Measurements from ENCODE around the gene RAB25. TPM values are rescaled to one million over a fixed set of nuclear protein-coding genes. Genes with fewer than 3 reads are reported as not detected.

RAB25 gene
- total RNA-seq, 1 donor from 2014 or later, result 1.7 TPM

DNA sequence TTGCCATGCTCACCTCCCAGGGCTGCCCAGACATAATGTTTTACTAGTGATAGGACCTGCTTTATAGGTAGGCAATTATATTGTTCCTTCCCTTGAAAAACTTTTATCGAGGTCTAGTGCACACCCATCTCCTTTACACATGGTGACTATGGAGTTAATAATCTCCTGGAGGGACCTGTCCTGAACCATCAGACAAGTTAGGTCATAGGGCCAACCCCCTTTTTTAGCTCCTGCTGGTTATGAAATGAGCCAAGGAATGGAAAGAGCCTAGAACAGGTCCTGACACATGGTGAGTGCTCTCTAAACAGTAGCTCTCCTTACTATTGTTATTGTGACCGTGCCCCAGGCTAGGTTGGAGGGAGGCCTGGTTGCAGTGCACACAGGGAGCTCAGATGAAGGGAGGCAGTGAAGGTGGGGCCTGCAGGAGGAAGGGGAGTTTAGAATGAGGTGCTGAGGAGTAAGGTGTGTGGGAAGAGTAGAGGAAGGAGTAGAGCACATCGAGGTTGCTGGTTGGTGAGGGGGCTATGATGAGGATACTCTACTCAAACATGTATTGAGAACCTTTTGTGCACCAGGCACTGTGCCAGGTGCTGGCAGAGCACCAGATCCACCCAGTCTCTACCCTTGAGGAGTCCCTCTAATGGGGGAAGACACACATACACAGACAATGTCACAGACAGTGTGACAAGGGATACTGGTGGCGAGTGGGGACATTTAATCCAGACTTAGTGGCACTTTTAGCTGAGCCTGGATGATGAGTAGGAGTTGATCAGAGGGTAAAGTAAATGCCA is 39.4 kb downstream of the RAB25 start:
- DNase-seq (ENCODE audit: low spot score) (no peak), ATAC-seq (no peak)

DNA sequence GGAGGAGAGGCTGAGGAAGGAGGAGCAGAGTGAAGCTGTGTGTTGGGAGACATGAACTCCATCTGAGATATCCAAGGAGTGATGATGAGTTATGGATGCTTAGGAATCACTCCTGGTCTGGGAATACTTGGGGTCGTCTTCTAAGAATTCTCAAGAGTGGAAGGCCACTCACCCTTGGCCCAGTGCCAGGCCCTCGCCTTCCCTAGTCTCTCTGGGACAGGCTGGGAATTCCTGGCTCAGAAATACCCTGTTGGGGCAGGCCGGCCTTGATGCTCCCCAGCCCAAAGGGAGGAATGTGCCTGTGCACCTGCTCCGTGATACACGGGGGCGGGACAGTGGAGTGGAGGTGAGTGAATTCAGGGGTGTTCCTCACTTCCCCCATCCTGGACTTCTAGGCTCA is 40.9 kb downstream of the RAB25 start:
- ATAC-seq, result no peak
- no peak for DNase-seq (ENCODE audit: low spot score)

GRCh38 chr1:156102633-156103511 is 41.9 kb downstream of the RAB25 start:
- no peak for ATAC-seq

GRCh38 chr1:156103521-156103947 is 42.6 kb downstream of the RAB25 start:
- ATAC-seq (no peak), DNase-seq (ENCODE audit: low spot score) (no peak)

More at GRCh38 chr1:156102633-156103511, 41.9 kb downstream of the RAB25 start:
- DNase-seq (ENCODE audit: low spot score), result no peak

DNA sequence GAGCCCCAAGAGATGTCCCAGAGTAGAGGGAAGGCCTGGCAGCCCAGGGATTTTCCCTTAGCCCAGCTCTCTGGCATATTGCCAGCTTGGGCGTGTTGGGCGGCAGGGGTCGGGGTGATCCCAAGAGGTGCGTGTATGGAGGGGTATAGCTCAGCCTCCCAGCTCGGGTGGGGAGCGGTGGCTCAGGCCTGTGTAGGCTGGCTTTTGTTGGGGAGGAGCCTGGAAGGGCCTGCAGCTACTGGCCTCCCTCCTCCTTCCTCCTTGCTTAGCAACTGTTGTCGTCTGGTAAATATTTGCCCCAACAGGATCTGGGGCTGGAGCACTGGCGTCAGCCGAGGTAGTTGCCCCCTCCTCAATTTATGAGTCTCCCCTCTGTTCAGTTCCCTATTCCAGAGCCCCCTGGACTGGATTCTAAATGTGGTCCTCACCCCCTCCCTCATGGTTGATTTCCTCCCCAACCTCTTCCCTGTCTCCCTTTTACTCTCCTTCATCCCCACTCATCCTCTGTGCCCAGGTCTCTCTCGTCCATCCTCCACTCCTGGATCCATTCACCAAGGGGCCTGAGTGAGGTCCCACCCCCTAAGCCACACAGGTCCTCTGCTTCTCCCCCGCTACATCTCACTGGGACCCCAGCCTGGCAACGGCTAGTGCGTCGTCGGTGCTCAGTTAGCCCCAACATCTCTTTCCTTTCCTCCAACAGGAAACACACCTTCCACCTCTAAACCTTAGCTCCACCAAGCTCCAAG is 43.3 kb downstream of the RAB25 start:
- DNase-seq (ENCODE audit: low spot score) (no peak), ATAC-seq (no peak)

DNA sequence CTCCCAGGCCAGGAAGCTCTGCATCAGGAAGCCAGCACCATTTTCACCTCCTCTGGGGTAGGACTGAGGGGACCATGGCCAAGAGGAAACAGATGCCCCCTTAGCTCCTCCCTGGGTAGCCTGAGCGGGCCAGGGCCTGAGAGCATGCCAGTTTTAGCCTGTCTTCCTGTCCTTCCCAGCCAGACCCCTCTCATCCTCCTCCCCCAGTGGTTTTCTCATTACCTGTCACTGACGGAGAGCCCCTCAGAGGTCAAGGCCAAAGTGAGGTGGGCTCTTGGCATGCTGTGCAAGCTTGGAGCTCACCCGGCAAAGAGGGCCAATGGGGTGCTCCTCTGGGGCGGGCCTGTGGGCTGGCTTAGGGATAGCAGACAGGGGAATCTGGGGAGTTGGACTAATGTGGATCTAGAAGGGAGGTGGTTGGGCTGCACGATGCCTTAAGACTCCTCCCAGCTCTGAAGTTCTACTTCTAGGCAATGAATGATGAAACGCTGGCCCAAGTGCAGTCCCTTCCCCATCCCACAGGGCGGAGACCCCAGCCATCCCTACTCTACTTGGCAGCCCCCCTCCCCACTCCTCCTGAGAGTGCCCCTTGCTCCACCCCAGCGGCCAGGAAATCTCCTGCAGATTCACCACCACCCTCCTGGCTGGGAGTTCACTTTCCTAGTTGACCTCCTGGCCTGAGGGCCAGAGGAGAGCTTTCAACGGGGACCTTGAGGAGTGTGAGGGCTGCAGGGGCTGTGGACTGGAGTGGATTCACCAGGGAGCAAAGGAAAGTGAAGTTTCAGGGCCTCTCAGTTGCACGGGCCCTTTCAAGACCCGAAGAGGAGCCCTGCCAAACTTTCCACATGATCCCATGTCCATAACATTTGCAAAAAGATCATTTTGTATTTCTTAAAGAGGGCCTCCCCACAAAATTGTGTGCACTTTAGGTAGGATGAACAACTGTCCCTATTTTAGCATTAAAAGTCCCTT is 44.2 kb downstream of the RAB25 start:
- no peak for ATAC-seq
- no peak for DNase-seq (ENCODE audit: low spot score)

DNA sequence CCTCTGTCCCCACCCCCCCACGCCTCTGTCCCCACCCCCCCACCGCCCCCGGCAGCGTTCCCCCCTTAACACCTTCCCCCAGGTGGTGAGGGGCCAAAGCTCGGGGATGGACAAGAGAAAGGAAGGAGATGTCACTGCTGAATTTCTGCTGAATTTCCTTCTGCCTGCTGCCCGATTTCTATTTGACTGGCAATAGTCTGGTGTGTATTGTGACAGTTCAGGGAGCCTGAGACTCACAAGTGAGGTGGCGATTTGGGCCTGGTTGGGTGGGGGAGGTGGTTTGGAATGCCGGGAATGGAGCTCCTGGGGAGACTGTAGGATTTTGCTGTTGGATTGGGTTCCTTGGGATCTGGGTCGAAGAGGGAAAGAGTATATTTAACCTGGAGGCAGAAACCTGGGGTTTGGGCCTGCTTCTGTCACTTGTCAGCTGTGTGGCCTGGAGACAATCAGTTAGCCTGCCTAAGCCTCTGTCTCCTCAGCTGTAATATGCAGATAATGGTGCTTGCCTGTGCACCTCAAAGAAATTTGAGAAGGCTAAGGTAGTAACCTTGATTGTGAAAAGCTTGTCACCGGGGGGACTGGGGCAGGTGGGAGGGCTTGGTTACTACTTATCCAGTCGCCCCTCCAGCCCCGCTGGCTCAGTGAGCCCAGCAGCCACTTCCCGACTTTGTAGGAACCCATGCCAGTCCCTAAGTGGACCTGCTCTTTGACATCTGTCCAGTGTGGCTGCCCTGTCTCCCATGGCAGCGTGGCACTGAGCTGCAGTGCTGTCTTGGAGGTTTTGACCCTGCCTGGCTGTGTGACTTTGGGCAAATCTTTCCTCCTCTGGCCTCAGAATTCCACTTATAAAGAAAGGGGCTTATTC is 45.9 kb downstream of the RAB25 start:
- DNase-seq (ENCODE audit: low spot score) (no peak), ATAC-seq (peak; percentile 54)

GRCh38 chr1:156108057-156108456 is 47.1 kb downstream of the RAB25 start:
- DNase-seq (ENCODE audit: low spot score), result no peak
- ATAC-seq, result no peak

DNA sequence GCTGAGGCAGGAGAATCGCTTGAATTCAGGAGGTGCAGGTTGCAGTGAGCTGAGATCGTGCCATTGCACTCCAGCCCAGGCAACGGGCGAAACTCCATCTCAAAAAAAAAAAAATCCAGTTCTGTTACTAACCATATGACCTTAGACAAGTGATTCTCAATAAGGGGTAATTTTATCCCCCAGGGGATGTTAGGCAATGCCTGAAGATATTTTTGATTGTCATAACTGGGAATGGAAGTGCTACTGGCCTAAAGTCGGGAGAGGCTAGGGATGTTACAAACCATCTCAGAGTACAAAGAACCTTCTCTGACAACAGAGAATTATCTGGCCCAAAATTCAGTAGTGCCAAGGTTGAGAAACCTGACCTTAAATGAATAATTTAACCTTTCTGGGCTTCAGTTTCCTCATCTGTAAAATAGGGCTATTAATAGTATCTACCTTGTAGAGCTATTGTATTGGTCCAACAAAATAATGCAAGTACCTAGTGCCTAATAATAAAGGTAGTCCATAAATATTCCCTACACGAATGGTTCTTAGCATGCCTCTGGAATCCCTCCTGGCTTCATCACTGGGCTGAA is 47.8 kb downstream of the RAB25 start:
- ATAC-seq (no peak), DNase-seq (ENCODE audit: low spot score) (no peak)

DNA sequence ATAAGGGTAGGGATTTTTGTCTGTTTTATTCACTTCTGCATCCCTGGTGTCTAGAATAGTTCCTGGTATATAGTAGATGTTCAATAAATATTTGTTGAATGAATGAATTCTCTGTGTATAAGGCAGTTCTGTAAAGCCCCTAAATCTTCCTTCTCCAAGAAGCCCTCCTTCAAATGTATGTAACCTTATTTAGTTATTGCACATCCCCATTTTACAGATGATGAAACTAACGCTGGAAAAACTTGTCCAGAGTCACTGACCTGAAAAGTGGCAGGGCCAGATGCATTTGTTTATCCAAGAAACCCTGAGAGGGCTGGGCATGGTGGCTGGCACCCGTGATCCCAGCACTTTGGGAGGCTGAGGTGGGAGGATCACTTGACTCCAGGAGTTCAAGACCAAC is 49.3 kb downstream of the RAB25 start:
- no peak for ATAC-seq
- no peak for DNase-seq (ENCODE audit: low spot score)

GRCh38 chr1:156111355-156111962 is 50.5 kb downstream of the RAB25 start:
- DNase-seq (ENCODE audit: low spot score) (no peak), ATAC-seq (no peak)

DNA sequence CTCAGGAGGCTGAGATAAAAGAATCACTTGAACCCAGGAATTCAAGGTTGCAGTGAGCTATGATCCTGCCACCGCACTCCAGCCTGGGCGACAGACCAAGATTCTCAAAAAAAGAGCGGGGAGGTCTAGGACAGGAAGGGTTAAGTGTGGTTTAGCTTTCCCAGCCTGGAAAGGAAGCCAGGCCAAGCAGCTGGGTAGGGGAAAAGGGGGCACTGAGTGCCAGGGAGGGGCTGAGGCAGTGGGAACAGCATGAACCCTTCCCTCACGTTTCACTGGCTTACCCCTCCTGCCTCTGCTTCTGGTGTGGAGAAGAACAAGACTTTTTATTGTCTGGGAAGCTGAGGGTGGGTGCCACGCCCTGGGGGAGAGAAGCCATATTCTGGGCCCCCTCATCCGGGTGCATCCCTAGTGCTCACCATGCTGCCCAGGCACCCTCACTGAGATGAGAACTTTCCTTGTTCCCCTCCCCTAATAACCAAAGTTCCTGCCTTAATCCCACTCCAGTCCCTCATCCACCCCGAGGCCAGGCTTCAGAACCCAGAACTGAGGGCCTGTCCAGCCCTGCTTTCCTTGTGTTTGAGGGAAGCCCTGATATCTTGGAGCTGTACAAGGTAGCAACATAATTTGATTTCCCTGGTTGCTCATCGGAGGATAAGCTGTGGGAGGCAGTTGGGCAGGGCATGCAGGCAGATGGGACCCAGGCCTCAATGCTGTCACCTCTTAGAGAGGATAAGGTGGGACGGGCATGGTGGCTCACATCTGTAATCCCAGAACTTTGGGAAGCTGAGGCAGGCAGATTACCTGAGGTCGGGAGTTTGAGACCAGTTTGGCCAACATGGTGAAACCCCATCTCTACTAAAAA is 51.5 kb downstream of the RAB25 start:
- no peak for DNase-seq (ENCODE audit: low spot score)
- no peak for ATAC-seq

GRCh38 chr1:156113282-156113950 is 52.5 kb downstream of the RAB25 start:
- no peak for ATAC-seq
- no peak for DNase-seq (ENCODE audit: low spot score)

DNA sequence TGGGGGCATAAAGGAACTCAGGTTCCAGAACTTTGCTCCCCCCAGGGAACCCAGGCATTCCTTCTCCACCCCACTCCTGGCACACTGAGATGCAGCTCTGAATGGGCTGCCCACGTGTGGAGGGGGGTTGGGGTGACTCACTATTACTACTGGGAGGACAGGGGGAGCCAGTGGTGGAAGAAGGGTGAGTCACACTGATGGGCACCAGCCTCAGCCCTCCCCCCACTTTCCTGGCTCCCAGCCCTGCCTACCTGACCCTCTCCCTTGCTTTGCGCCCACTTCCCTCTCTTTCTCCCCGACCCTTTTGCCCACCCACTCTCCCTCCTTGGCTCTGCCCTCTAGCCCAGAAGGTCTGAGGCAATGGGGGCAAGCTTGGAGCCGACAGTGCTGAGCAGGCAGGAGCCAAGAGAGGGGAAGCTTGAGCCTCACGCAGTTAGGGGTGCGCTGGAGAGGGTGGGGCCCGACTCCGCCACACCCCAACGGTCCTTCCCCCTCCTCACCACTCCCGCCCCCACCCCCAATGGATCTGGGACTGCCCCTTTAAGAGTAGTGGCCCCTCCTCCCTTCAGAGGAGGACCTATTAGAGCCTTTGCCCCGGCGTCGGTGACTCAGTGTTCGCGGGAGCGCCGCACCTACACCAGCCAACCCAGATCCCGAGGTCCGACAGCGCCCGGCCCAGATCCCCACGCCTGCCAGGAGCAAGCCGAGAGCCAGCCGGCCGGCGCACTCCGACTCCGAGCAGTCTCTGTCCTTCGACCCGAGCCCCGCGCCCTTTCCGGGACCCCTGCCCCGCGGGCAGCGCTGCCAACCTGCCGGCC is 53.4 kb downstream of the RAB25 start, which contains the start of gene LMNA:
TSS of gene LMNA (plus strand) at position 611 of the 818 bp plus-strand sequence. CDS start 208 bp downstream, outside the sequence.
- DNase-seq (ENCODE audit: low spot score), result peak; percentile 95
- peak; percentile 79 for ATAC-seq

- ATAC-seq (peak; percentile 63), DNase-seq (ENCODE audit: low spot score) (no peak)
These were observed 54.1 kb downstream of the RAB25 start for GRCh38 chr1:156114919-156115513.
